HG03442 (cell line): Measurements from ENCODE around the gene C1D.

Experiments
- ATAC-seq: cut with Tn5 transposase; IDR thresholded peaks from one replicate; pipeline ENCODE4 v1.9.1; 2021; ENCODE audit warnings: mild to moderate bottlenecking, moderate library complexity; ENCODE audit not compliant: unreplicated experiment

The C1D gene

DNA sequence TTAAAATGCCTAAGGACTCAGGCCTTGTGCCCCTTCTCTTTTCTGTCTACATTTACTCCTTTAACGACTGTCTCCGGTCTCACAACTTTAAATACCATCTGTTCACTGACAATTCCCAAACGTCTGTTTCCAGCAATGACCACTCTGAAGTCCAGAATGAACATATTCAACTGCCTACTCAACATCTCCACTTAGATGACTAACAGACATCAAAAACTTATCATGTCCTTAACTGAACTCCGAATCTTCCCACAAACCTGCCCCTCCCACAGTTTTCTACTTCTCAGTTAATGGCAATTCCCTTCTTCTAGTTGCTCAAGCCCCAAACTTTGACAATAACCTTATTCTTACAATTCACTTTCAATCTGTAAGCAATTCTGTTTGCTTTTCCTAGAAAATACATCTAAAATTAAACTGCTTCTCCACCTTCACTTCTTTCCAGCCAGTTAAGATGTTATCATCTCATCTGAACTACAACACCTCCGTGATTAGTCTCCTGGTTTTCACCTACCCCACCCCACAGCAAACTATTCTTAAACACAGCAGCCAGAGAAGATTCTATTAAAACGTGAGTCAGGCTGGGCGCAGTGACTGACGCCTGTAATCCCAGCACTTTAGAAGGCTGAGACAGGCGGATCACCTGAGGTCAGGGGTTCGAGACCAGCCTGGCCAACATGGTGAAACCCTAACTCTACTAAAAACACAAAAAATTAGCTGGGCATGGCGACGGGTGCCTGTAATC lies 2.8 kb downstream of the C1D start:
- no peak for ATAC-seq

DNA sequence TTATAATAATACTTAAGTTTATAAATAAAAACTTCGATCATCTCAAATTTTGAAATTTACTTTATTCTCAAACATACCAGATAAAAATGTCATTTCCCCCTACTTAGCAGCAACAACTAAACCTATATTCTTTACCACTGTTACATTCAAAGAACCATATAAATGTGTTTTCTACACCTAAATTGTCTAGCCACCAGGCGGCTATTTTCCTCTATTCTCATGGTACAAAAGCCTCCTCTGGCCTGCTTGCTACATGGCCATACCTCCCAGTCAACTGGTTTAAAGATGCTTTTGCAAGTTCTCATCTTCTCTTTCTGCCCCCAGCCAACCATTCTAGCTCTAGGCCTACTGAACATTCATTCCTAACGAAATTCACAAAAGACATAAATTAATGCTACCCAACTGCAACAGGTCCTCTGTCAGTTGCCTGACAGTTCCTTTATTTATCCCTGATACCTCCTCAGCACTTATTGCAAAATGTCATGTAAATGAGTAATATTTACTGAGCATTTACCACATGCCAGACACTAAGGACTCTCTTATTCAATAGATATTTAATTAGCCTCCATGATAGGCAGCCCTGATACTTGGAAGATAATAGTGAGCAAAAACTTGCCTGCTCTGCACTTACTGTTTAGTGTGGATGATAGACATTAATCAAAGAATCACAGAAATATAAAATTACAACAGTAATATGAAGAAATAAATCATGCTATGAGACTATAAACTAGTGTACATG lies 5.0 kb downstream of the C1D start:
- ATAC-seq = no peak

DNA sequence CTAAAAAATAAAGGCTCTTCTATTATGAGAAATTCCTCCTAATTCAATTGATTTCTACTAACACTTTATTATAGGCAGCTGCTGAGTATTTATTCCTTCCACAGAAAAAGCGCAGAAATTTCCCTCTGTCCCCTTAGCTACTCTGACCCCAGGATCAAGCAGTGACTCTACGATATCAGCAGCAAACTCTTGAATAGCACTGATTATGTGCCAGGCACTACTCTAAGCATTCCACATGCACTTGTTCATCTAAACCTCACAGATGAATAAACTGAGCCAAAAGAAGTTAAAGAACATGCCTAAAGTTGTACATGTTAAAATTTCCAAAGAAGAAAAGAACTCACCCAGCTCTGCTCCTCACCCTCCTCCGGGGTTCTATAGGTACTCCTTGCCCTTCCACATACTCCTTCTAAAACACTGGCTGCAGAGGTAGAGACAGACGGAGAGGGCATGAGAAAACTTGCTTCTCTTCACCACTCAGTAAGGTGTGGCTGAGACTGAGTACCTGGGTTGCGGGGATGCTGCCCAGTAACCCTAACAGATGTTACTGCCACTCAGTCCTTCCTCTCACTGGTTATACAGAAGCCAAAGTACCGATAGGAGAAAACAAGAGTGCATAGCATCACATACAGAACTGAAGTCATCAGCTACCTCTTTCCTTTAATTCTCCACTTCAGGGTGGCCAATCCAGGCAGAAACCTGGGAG lies 9.9 kb downstream of the C1D start:
- ATAC-seq = no peak

DNA sequence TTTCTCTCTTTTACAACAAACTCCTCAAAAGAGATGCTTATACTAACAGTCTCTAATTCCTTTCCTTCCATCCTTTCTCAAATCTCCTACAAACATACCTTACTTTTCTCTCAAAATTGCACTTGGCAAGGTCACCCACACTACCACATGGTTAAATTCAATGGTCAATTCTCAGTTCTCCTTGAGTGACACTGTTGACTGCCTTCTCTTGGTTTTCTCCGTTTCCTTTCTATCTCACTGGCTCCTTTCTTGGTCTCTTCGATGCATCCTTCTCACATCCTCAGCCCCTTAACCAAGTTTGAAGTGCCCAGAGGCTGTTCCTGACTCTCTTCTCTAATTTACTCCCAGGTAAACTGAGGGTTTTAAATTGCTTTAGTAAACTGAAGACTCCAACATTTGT lies 12.5 kb downstream of the C1D start:
- peak; percentile 63 for ATAC-seq

DNA sequence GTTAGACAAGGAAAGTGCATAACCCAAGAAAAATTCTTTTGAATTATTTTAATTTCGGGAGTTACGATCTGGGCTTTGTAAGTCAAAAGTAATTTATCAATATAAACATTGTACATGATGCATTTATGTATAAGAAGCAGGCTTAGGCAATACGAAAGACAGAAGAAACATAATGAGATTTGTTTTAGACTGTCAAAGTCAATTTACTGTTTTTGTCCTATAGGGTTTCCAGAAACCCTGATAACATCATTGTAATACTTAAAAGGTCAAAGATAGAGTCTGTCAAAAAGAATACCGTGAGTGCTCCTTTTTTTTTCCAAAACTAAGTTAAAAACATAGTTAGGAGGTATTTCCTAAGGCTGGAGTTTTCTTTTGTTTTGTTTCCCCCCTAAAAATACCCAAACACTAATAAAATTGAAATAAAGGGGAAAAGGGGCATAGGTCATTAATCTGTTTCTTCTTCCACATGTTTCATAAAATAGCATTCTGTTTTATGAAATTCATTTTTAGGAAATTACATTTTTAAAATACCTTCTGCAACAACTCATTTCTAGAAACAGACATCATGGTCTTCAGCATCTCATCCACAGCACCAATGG lies 16.1 kb downstream of the C1D start:
- ATAC-seq = no peak

DNA sequence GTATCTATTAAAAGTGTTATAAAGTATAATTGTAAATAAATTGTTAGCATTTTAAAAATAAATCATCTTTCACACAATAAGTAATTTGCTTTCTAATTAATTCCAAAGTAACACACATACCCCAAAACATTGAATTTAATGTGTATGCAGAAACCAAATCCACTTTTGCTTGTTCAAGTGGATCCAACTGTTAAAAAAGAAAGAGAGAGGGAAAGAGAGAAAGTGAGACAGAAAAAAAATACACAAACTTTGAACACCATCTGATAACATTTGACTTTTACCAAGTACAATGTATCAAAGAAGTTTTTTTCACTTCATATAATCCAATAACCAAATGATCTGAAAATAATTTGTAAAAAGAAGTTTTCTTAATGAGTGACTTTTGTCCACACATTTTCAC lies 16.6 kb downstream of the C1D start:
- ATAC-seq = no peak

DNA sequence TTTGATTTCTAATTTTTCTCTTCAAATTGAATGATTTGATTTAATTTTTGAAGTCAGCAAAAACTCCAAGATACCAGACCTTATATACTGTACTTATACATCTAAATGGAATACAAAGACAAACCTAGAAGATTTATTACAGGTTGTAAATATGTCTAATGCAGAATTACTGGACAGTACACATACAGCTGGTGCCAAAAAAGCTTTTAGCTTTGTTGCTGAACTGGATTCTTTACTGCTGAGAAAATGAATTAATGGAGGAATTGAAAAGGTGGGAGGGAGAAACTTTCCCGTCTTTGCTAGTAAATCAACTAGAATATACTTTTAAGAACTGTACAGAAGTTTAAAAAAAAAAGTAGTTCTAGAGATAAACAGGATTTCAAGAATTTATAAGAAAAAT lies 17.5 kb downstream of the C1D start:
- no peak for ATAC-seq

DNA sequence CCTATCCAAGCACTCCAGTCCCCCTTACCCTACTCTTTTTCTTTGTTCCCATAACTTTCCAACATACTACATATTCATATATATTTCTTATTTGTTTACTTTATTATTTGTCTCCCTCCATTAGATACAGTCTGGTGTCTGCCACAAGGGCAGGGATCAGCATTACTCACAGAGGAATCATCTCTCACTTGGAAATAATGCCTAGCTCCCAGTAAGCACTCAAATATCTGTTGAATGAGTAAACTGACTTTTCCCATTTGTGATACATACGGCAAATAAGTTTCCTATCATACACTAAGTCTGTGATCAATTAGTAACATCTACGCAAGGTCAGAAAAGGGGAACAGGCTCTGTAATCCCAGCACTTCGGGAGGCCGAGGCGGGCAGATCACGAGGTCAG lies 18.7 kb downstream of the C1D start:
- no peak for ATAC-seq

DNA sequence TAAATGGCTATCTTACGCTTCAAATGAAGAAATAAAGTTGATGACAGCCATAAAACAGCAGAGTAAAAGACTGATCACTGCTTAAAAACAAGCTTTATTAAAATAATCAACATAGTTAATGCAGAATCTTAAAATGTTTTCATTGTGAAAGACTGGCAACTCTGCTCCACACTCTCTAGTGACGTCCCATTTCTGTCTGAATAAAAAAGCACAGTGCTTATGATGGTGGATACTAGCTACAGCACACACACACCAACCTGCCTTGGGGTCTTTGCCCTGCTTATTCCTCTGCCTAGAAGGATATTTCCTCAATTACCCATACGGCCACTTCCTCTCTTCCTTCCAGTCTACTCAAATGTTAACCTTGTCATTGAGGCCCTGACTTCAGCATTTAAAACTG lies 19.1 kb downstream of the C1D start:
- ATAC-seq = no peak

DNA sequence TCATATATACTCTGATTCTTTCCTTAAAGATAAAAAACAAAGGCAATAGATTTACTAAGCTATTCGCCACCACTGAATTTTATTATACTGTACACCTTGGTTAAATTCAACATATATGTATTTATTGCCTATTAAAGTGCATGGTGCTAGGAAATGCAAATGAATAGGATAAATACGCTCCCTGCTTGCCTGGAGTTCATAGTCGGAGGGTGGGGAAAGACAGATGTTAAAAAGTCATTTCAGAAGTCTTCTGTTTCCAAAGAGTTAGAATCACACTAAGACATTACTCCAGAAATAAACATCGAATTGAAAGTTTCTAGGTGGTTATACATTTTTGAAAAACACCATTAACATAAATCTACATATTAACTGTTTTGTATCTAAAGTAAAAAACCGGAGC lies 19.8 kb downstream of the C1D start:
- no peak for ATAC-seq

DNA sequence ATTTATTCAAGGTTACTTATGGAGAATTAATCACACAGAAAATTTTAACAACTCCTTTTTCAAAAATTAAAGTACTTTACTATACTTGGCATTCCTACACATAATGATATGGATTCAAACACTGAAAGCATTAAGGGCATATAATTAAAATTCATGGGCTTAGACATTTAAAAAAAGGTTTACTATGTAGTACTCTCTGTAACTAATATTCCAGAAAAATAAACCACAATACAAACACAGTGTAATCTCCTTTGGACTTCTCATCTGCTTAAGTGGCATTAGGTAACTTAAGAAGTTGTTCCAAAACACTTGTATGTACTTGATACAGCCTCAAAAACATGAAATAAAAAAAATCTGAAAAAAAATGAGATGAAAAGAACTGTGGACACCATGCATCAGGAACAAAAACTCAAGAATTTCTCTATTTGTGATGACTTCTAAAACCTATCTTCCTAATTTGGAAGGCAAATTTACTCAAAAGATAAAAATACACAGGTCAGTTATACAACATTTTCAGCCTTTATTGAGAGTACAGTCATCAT lies 21.0 kb downstream of the C1D start:
- ATAC-seq = no peak

DNA sequence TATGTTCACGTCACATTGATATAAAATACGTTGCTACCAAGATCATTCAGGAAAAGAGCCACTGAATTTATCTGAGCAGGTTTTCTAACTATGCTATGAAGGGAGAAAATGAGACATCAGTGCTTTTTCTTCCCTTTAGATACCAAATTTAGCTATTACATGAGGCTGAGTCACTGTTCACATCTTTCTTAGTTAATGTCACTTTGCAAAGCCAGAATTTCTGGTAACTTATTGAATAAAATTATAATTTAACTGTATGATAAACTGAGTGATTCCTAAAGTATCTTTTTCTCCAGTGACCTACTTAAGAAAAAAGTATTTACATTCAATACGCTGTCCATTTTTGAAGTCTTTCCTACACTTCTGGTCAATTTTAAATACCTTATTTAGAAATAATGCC lies 22.7 kb downstream of the C1D start:
- no peak for ATAC-seq

DNA sequence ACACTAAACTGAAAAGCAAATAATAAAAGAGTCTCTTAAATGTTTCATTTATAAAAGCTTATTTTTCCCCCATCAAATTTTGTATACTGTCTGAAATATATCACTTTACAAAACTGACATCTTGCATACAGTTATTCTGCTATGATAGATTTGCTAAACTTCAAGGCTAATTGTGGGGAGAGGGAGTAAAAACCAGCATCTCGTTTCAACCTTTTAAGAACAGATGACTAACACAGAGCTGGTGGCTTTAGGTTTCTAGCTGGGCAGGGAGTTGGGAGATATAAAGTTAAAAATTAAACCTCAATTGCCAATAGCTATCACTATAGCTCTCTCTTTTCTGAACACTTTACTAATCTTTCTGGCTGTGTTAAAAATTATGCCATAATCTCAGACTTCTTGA lies 23.5 kb downstream of the C1D start:
- ATAC-seq = no peak

DNA sequence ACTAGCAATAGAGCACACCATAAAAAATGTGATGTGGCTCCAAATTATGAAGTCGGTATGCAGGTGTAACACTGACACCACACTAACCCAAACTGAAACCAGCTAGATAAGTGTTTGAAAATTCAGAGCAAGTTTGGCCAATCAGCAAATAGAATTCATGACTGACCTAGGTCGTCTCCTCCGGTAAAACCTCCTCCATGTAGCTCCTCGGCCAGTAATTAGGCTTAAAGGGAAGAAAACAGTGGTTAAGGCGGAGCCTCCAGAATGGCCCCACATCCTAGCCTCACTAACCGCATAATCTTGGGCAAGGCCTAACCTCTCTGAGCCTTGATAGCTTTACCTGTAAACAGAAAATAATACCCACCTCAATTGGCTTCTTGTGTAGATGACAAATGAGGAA lies 30.1 kb downstream of the C1D start:
- ATAC-seq = no peak

DNA sequence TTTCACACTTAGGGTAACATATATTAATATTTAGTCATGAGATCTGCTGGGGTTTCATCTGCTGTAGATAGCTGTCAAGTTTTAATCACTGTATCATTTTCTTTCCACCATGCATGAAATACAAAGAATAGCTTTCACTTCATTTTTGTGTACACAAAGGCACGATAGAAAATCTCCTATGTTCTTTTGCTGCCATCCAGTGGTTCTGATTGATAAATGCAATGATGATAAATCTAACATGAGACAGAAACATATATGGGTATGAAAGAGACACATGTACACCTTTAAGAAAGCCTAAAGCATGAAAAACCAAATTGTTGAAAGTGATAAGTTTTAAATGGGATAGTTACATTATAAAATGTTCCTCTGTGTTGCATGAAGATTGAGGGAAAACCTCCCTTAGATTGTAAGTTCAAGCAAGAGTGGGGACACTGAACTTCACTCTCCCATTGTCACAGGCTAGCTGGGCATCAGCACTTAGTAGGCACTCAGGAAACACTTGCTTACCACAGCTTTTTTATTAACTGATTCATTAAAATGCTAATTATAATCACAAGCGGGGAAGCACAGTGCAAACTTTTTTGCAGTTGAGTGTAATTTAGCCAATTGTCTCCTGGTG lies 31.2 kb downstream of the C1D start:
- peak; percentile 81 for ATAC-seq

DNA sequence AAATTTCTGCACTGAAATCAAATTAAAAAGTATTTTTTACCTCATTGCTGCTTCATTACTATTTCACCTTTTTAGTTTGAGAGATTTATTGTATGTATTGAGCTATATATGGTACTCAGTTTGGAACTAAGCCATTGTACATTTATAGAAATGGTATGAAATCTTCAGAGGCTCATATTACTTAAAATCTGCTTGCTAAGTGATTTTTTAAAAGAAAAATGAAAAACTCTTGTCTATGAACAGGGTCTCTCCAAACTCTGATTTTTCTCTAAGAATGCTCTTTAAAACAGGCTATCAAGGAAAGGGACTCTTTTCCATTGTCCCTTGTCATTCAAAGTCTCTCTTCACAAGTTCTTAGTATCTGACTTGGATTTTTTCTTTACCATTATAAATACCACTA lies 31.8 kb downstream of the C1D start:
- ATAC-seq = no peak

DNA sequence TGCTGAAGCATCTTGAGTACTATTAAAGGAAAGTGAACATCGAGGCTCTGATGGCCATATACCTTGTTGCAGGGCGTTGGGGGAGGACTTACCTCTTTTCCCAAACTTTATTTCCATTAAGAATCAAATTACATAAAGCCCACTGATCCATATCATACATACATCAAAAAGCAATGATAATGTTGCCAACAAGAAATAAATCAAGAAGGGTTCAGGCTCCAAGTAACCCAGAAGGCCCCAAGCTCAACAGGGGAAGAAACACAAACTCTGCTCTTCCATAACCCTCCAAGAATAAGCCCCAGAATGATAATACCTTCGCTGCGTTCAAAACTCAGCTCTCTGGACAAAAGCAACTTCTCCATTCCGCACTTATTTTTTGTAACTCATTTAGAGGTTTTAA lies 32.3 kb downstream of the C1D start:
- no peak for ATAC-seq

DNA sequence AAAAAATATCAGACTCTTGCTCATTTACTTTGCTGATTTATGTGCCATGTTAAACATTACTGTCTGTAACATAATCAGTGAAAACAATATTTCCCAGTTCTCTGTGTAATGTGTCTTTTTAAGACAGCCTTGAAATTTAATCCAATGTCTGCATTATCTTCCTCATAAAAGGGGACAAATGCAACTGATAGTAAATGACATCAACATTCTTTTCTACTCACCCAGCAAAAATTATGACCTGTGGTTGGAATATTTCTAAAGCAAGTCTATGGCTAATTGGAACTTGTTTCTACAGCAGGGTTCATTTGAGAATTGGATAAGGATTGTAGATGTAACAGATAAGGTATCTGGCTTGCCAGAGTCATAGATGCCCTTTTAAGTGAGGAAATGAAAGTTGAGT lies 34.8 kb downstream of the C1D start:
- no peak for ATAC-seq

DNA sequence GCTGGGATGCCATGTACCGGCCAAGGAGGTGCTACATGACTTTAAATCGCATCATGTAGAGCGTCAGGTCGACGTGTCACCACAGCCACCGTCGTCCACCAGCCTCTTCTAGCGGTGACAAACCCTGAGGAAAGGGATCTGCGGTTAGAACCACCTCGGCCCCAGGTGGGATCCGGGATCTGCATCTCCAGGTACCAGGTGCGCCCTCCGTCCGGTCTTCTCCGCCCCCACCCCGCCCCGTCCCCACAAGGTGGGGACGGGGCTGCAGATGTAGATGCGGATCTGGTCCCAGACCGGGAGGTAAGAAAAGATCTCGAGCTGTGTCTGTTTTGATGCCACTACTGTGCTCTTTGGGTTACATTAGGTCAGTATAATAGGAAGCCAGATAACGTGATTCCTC lies 38.4 kb downstream of the C1D start:
- no peak for ATAC-seq

DNA sequence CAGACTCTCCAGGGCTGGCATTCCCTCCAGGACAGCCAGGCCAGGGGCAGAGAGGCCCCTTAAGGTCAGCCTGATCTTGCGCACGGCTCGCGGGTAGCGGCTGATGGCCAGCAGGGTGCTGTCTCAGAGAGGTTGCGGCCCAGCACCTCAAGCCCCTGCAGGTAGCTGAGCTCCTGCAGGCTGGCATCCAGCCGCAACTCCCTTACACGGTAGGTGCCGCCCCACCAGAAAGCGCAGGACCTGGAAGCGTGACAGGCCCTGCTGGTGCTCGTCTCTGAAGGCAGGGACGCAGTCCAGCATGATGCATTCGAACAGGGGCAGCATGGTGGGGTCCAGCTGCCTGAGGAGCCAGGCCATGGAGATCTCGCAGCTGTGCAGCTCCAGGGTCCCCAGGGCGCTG lies 38.9 kb downstream of the C1D start:
- no peak for ATAC-seq

DNA sequence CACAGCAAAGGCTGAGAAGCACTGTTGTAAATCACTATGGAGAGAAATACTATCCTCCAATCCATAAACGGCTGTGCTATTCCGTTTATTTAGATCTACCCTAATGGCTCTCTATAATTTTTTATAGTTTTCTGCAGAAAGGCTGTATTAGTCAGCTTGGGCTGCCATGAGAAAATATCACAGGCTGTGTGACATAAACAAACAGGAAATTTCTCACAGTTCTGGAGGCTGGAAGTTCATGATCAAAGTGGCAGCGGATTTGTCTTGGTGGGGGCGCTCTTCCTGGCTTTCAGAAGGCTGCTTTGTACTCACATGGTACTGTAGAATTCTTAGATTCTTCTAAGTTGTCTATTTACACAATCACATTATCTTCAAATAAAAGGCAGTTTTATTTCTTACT lies 44.1 kb downstream of the C1D start:
- no peak for ATAC-seq
